ENCODE results near the gene SLC2A5.

Gene SLC2A5

DNA sequence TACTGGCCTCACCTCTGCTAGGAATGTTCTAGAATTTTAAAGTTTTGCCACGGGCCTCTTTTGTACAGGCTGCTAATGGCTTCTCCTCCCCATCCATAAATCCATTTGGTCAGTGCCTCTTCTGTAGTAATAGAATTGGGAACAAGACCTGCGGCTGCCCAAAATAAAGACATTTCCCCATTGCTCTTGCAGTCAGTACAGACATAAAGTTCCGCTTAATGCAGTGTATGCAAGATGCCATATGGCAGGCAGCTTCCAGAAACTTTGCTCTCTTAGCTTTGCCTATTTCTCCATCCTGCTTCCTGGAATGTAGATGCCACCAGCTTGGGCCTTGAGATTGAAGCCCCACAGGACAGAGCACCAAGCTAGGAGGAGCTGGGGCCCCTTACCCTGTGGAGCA is 3.7 kb upstream of the SLC2A5 start:
- no peaks in the 10 kb centered on the region for H3K9me3 ChIP-seq (ENCODE audit: insufficient read depth, low read length, severe bottlenecking)
- no peak overlapping the region for H3K27ac ChIP-seq (ENCODE audit: low read length)
- DNase-seq (no peak), ATAC-seq (ENCODE audit: insufficient read depth, low read depth) (no peak)
- no peak overlapping the region for H3K4me2 ChIP-seq (ENCODE audit: insufficient read depth, low read length)
- H3K79me2 ChIP-seq (ENCODE audit: insufficient read depth, low read length): no peaks in the 10 kb centered on the region
- no peak for TF ChIP-seq EZH2 (IDR thresholded peaks at IDR 0.05; ENCODE audit: borderline replicate concordance, low read depth, low read length, severe bottlenecking)
- TF ChIP-seq, protein P1, sequence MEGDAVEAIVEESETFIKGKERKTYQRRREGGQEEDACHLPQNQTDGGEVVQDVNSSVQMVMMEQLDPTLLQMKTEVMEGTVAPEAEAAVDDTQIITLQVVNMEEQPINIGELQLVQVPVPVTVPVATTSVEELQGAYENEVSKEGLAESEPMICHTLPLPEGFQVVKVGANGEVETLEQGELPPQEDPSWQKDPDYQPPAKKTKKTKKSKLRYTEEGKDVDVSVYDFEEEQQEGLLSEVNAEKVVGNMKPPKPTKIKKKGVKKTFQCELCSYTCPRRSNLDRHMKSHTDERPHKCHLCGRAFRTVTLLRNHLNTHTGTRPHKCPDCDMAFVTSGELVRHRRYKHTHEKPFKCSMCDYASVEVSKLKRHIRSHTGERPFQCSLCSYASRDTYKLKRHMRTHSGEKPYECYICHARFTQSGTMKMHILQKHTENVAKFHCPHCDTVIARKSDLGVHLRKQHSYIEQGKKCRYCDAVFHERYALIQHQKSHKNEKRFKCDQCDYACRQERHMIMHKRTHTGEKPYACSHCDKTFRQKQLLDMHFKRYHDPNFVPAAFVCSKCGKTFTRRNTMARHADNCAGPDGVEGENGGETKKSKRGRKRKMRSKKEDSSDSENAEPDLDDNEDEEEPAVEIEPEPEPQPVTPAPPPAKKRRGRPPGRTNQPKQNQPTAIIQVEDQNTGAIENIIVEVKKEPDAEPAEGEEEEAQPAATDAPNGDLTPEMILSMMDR (IDR thresholded peaks at IDR 0.05; ENCODE audit: borderline replicate concordance, extremely low read depth, low read length, poor library complexity, severe bottlenecking): no peak
- H4K20me1 ChIP-seq (ENCODE audit: insufficient read depth, low read length): no peaks in the 10 kb centered on the region
- H2AFZ ChIP-seq (ENCODE audit: low read depth, low read length): no peak overlapping the region
- no peak overlapping the region for H3K9ac ChIP-seq (ENCODE audit: low read depth, low read length)
- H3K4me3 ChIP-seq (ENCODE audit: low read depth in 1 of 2, low read length in 2 of 2): no peak overlapping the region
- no peaks in the 10 kb centered on the region for H3K4me1 ChIP-seq (ENCODE audit: insufficient read depth, low read length)
- no peaks in the 10 kb centered on the region for H3K27me3 ChIP-seq (ENCODE audit: insufficient read depth, low read length, poor library complexity)
- H3K36me3 ChIP-seq (ENCODE audit: insufficient read depth, low read length): no peaks in the 10 kb centered on the region

DNA sequence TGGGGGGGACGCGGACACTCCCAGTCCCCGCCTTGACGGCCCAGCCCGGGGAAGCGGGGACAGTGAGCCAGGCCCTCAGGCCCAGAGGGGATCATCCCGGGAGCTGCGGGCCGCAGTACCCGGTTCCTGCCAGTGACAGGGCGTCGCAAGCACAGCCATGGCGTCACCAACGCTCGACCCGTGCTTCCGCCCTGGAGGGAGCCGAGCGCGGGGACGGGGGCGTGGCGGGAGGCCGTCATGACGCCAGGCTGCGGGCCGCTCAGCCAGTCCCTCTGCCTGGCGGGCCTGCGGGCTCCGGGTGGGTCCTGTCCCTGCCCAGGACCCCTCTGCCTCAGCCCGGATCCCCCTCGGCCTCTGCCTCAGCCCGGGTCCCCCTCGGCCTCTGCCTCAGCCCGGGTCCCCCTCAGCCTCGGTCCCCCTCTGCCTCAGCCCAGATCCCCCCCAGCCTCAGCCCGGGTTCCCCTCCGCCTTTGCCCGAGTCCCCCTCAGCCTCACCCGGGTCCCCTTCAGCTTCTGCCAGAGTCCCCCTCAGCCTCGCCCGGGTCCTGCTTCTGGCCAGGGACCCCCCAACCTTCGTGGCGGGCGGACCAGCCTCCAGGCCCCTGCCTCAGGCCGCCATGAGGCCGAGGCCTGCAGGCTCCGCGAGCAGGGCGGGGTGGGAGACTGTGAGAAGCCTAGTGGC is 2.3 kb upstream of the SLC2A5 start:
- no peak overlapping the region for H3K27ac ChIP-seq (ENCODE audit: low read length)
- TF ChIP-seq EZH2 (IDR thresholded peaks at IDR 0.05; ENCODE audit: borderline replicate concordance, low read depth, low read length, severe bottlenecking): no peak
- TF ChIP-seq, protein P1 (IDR thresholded peaks at IDR 0.05; ENCODE audit: borderline replicate concordance, extremely low read depth, low read length, poor library complexity, severe bottlenecking): no peak
- H3K4me1 ChIP-seq (ENCODE audit: insufficient read depth, low read length): no peaks in the 10 kb centered on the region
- H2AFZ ChIP-seq (ENCODE audit: low read depth, low read length): no peak overlapping the region
- ATAC-seq (ENCODE audit: insufficient read depth, low read depth) (no peak), DNase-seq (no peak)
- no peak overlapping the region for H3K9ac ChIP-seq (ENCODE audit: low read depth, low read length)
- H4K20me1 ChIP-seq (ENCODE audit: insufficient read depth, low read length): no peaks in the 10 kb centered on the region
- no peak overlapping the region for H3K4me3 ChIP-seq (ENCODE audit: low read depth in 1 of 2, low read length in 2 of 2)
- H3K79me2 ChIP-seq (ENCODE audit: insufficient read depth, low read length): no peaks in the 10 kb centered on the region
- no peaks in the 10 kb centered on the region for H3K9me3 ChIP-seq (ENCODE audit: insufficient read depth, low read length, severe bottlenecking)
- no peak overlapping the region for H3K4me2 ChIP-seq (ENCODE audit: insufficient read depth, low read length)
- no peaks in the 10 kb centered on the region for H3K27me3 ChIP-seq (ENCODE audit: insufficient read depth, low read length, poor library complexity)
- no peaks in the 10 kb centered on the region for H3K36me3 ChIP-seq (ENCODE audit: insufficient read depth, low read length)

DNA sequence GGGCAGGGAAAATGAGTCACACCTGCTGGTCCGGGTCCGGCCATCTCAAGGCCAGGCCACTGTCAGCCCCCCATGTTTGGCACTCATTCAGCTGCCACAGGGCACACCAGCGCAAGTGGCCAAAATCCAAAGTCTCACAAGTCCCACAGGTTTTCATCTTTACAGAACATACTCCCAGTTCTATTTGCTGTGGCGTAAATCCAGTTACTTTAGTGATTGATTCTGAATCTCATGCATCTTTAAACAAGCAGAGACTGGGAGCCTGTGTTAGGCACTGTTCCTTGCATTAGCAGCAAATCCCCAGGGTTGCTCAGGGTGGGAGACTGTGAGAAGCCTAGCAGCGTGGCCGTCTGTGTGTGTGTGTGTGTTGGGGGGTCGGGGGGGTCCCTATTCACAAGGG is 1.1 kb upstream of the SLC2A5 start:
- Histone ChIP-seq H3K4me2 (ENCODE audit: insufficient read depth, low read length) (no peak overlapping the region), H3K4me1 (ENCODE audit: insufficient read depth, low read length) (no peaks in the 10 kb centered on the region), H3K79me2 (ENCODE audit: insufficient read depth, low read length) (no peaks in the 10 kb centered on the region), H3K36me3 (ENCODE audit: insufficient read depth, low read length) (no peaks in the 10 kb centered on the region), H3K9ac (ENCODE audit: low read depth, low read length) (no peak overlapping the region), H3K9me3 (ENCODE audit: insufficient read depth, low read length, severe bottlenecking) (no peaks in the 10 kb centered on the region), H3K27me3 (ENCODE audit: insufficient read depth, low read length, poor library complexity) (no peaks in the 10 kb centered on the region), H3K4me3 (ENCODE audit: low read depth in 1 of 2, low read length in 2 of 2) (no peak overlapping the region), H3K27ac (ENCODE audit: low read length) (no peak overlapping the region), H2AFZ (ENCODE audit: low read depth, low read length) (no peak overlapping the region), H4K20me1 (ENCODE audit: insufficient read depth, low read length) (no peaks in the 10 kb centered on the region)
- ATAC-seq (ENCODE audit: insufficient read depth, low read depth) (no peak), DNase-seq (no peak)
- TF ChIP-seq, protein P1 (IDR thresholded peaks at IDR 0.05; ENCODE audit: borderline replicate concordance, extremely low read depth, low read length, poor library complexity, severe bottlenecking): no peak
- no peak for TF ChIP-seq EZH2 (IDR thresholded peaks at IDR 0.05; ENCODE audit: borderline replicate concordance, low read depth, low read length, severe bottlenecking)
